Hematopoietic multipotent progenitor cell treated with erythropoietin and hydrocortisone succinate and interleukin-3 and kit ligand, for 6 days (in vitro differentiated cells): ENCODE data around the gene ZNF397.

Source experiments
- DNase-seq: peaks from one replicate; pipeline ENCODE4 v3.0.0-alpha.2; 2015

Gene ZNF397

DNA sequence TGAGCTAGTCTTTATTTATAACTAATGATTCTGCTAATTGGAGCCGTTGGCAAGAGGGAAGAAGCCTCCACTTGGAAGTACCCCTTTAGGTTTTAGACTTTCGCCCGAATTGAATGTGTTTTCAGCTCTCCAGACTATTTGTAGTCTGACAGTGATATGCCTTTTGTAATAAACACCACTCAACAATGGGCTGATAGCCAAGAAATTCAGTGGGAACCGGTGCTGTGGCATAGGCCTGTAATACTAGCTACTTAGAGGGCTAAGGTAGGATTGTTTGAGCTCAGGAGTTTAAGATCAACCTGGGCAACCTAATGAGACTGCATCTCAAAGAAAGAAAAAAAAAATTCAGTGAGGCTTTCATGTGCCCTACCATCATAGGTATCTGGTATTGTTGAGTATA is 62.8 kb downstream of the ZNF397 start:
- no peak for DNase-seq

DNA sequence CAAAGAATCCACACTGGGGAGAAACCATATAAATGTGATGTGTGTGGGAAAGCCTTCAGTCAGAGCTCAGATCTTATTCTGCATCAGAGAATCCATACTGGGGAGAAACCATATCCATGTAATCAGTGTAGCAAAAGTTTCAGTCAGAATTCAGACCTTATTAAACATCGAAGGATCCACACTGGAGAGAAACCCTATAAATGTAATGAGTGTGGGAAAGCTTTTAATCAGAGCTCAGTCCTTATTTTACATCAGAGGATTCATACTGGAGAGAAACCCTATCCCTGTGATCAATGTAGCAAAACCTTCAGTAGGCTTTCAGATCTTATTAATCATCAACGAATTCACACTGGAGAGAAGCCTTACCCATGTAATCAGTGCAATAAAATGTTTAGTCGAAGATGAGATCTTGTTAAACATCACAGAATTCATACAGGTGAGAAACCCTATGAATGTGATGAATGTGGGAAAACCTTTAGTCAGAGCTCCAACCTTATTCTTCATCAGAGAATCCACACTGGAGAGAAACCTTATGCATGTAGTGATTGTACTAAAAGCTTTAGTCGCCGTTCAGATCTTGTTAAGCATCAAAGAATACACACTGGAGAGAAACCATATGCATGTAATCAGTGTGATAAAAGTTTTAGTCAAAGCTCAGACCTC is 65.9 kb downstream of the ZNF397 start:
- DNase-seq = no peak
